K562 (cell line): Measurements from ENCODE around the gene AP1M2. TPM values are rescaled to one million over a fixed set of nuclear protein-coding genes. Genes with fewer than 3 reads are reported as not detected.

Experiments used
- ATAC-seq: fragments of 200-7000 bp; cut with Tn5 transposase; 3 replicates; pipeline ENCODE4 v1.9.1; 2020; ENCODE audit warnings: moderate library complexity
- BruUV-seq: library from RNA; stranded (reverse); fragments of 400-500 nt; replicated peaks from 2 replicates; lab custom pipeline; 2021; lab: Mats Ljungman, UMichigan
- CTCF ChIA-PET: fragments of 300-600 bp; formaldehyde crosslinking; extraction: SDS; loops from one replicate; lab custom pipeline; 2021; ENCODE audit warnings: low intra/inter-chr PET ratio; lab: Yijun Ruan, JAX
- POLR2A ChIA-PET: fragments of 300-600, 350-650 bp; sonication (Branson Sonifier 250); formaldehyde crosslinking; extraction: SDS; loops from one replicate; lab custom pipeline; 2021; ENCODE audit warnings: antibody characterized with exemption, inconsistent platforms; lab: Yijun Ruan, JAX
- DNase-seq, 4 experiments: peaks; one replicate each; pipeline versions ENCODE4 v3.0.0 to v3.0.0-alpha.2; 2011 to 2018; ENCODE audit warnings: low spot score in 3 of 4, mixed read lengths in 3 of 4; ENCODE audit errors: extremely low read depth in 1 of 4
- FAIRE-seq: peaks from 2 replicates; lab custom pipeline; 2011; peaks lifted over from hg19 to GRCh38; lab: Jason Lieb, UNC
- H2AFZ ChIP-seq: 2 replicates; pipeline ENCODE4 v1.6.0; 2011; ENCODE audit warnings: low read depth, low read length, control low read depth, inconsistent platforms
- H3K27ac ChIP-seq: fragments of 200-600 bp; 3 replicates; pipeline ENCODE4 v1.8.0; 2011; ENCODE audit warnings: low read depth, mild to moderate bottlenecking, control low read depth, inconsistent platforms, low read length, moderate library complexity, mixed read lengths; ENCODE audit errors: extremely low read depth
- H3K27me3 ChIP-seq, 2 experiments: fragments of 300-600 bp in 1 of 2; 2 replicates in 1 of 2; 3 replicates in 1 of 2; pipeline versions ENCODE4 v1.6.0 to v1.8.0; 2011; ENCODE audit warnings: inconsistent platforms in 2 of 2, low read length in 2 of 2, mild to moderate bottlenecking in 1 of 2, mixed read lengths in 1 of 2, moderate library complexity in 1 of 2; ENCODE audit not compliant: control insufficient read depth in 2 of 2, insufficient read depth in 2 of 2
- H3K36me3 ChIP-seq: fragments of 300-600 bp; 3 replicates; pipeline ENCODE4 v1.8.0; 2011; ENCODE audit warnings: mild to moderate bottlenecking, low read length, inconsistent platforms; ENCODE audit not compliant: control insufficient read depth, insufficient read depth
- H3K4me1 ChIP-seq, 2 experiments: fragments of 200-600 bp in 1 of 2; replicated peaks in 1 of 2; 2 replicates in 1 of 2; 3 replicates in 1 of 2; pipeline versions ENCODE4 v1.5.1 to v1.8.0; 2011; ENCODE audit warnings: inconsistent platforms in 2 of 2, low read length in 2 of 2, mild to moderate bottlenecking in 1 of 2, mixed read lengths in 1 of 2, moderate library complexity in 1 of 2; ENCODE audit not compliant: control insufficient read depth in 2 of 2, insufficient read depth in 2 of 2
- H3K4me2 ChIP-seq: 2 replicates; pipeline ENCODE4 v1.6.1; 2011; ENCODE audit warnings: low read length, control low read depth, inconsistent platforms, mixed read lengths; ENCODE audit not compliant: insufficient read depth
- H3K4me3 ChIP-seq: fragments of 200-600 bp; sonication (generic), shearing (Covaris generic); 2 replicates; pipeline ENCODE4 v1.5.1; 2016; ENCODE audit warnings: control low read depth, inconsistent platforms
- H3K79me2 ChIP-seq: fragments of 200-600 bp; 3 replicates; pipeline ENCODE4 v1.8.0; 2011; ENCODE audit warnings: low read length, inconsistent platforms; ENCODE audit not compliant: control insufficient read depth, insufficient read depth
- H3K9ac ChIP-seq, 2 experiments: 2 replicates each; pipeline versions ENCODE4 v1.6.0 to v1.6.1; 2011; ENCODE audit warnings: low read depth in 2 of 2, low read length in 2 of 2, control low read depth in 1 of 2, inconsistent platforms in 1 of 2, mild to moderate bottlenecking in 1 of 2, mixed read lengths in 1 of 2; ENCODE audit not compliant: insufficient read depth in 1 of 2
- H3K9me1 ChIP-seq: one replicate; pipeline ENCODE4 v1.6.0; 2011; ENCODE audit warnings: inconsistent platforms, mild to moderate bottlenecking, low read length, moderate library complexity; ENCODE audit not compliant: control insufficient read depth, insufficient read depth
- H3K9me3 ChIP-seq: replicated peaks from 2 replicates; pipeline ENCODE4 v1.5.1; 2011; ENCODE audit warnings: low read depth, low read length, inconsistent platforms; ENCODE audit not compliant: control insufficient read depth, insufficient read depth
- H4K20me1 ChIP-seq: replicated peaks from 2 replicates; pipeline ENCODE4 v1.6.1; 2011; ENCODE audit warnings: low read length, inconsistent platforms, mixed read lengths; ENCODE audit not compliant: control insufficient read depth, insufficient read depth
- ATF7 ChIP-seq: fragments of 450-650 bp; IDR thresholded peaks from 2 replicates; pipeline ENCODE4 v1.7.1; 2014; ENCODE audit warnings: mild to moderate bottlenecking, moderate library complexity
- DNMT1 ChIP-seq: fragments of 450-650 bp; IDR thresholded peaks from 2 replicates; pipeline ENCODE4 v1.6.1; 2016; ENCODE audit warnings: antibody characterized with exemption, mild to moderate bottlenecking
- EP400 ChIP-seq: fragments of 450-650 bp; IDR thresholded peaks from 2 replicates; pipeline ENCODE4 v1.6.1; 2017; ENCODE audit warnings: antibody characterized with exemption, mild to moderate bottlenecking, moderate library complexity
- EWSR1 ChIP-seq: fragments of 450-650 bp; IDR thresholded peaks from 2 replicates; pipeline ENCODE4 v1.6.1; 2018; ENCODE audit warnings: borderline replicate concordance, mild to moderate bottlenecking, low read depth, moderate library complexity; ENCODE audit not compliant: partially characterized antibody
- RAD51 ChIP-seq: fragments of 450-650 bp; IDR thresholded peaks from 2 replicates; pipeline ENCODE4 v1.7.1; 2016; ENCODE audit warnings: low read depth, mild to moderate bottlenecking, borderline replicate concordance
- RBFOX2 ChIP-seq: fragments of 200-400 bp; formaldehyde crosslinking; IDR thresholded peaks from 2 replicates; pipeline ENCODE4 v1.6.1; 2017; ENCODE audit warnings: low read depth, mild to moderate bottlenecking, low read length, moderate library complexity
- RCOR1 ChIP-seq, 2 experiments: IDR thresholded peaks; 2 replicates each; pipeline ENCODE4 v1.6.1; 2012; ENCODE audit warnings: low read depth in 2 of 2, low read length in 2 of 2, borderline replicate concordance in 1 of 2, improper control_type of control experiment in 1 of 2
- ZNF174 ChIP-seq: fragments of 250-450 bp; sonication (Bioruptor Pico); IDR thresholded peaks from 2 replicates; pipeline ENCODE4 v1.4.0; 2020; ENCODE audit warnings: mild to moderate bottlenecking
- ZNF23 ChIP-seq: fragments of 250-450 bp; sonication (Bioruptor Pico); IDR thresholded peaks from 2 replicates; pipeline ENCODE4 v1.4.0; 2020; ENCODE audit warnings: mild to moderate bottlenecking
- ZNF408 ChIP-seq: fragments of 250-450 bp; sonication (Bioruptor Pico); IDR thresholded peaks from 2 replicates; pipeline ENCODE4 v1.4.0; 2020; ENCODE audit warnings: low read depth, mild to moderate bottlenecking, moderate library complexity
- ZNF589 ChIP-seq: fragments of 200-800 bp; sonication (Bioruptor generic); IDR thresholded peaks from 2 replicates; pipeline ENCODE4 v1.6.1; 2016; ENCODE audit warnings: low read depth, missing genetic modification characterization, missing compliant biosample characterization
- WGBS: fragments of 100-300 bp; shearing (Covaris generic); methylation state at CpG from one replicate; pipeline ENCODE4 v1.1.6; 2016; ENCODE audit warnings: low coverage, mixed read lengths; ENCODE audit not compliant: insufficient coverage; ENCODE audit errors: missing lambda C conversion rate; 5-methylcytosine and 5-hydroxymethylcytosine counted together
- in situ Hi-C: fragments of 300-500 bp; cut with MboI; formaldehyde crosslinking; loops from 4 replicates; pipeline ENCODE4 v1.15.0; 2018; ENCODE audit warnings: inconsistent platforms, mixed read lengths
- intact Hi-C: fragments of 100-400 bp; cut with micrococcal nuclease; formaldehyde crosslinking; loops from 2 replicates; pipeline ENCODE4 v1.14.2; 2022
- polyA plus RNA-seq, 8 experiments: library from polyadenylated mRNA; depleted of rRNA in 4 of 8; stranded (reverse) in 5 of 8; unstranded in 3 of 8; fragments of >200 nt; fragmentation: Nextera tagmentation in 2 of 8; fragmentation: Illumina TruSeq in 1 of 8; extraction: Ambion mirVana in 2 of 8; extraction: Trizol in 1 of 8; gene quantifications; 2 replicates each; pipeline versions ENCODE4 v1.2.1 to v1.2.3, GENCODE V29; 2011 to 2014; ENCODE audit warnings: inconsistent platforms in 1 of 8, missing spikeins in 1 of 8
- total RNA-seq, 7 experiments: library from RNA; depleted of rRNA in 6 of 7; stranded (reverse); fragments of >200 nt in 6 of 7; fragmentation: Illumina TruSeq in 2 of 7; extraction: Trizol in 2 of 7; gene quantifications; 2 replicates each; pipeline versions ENCODE4 v1.2.1 to v1.2.3, GENCODE V29; 2011 to 2021; ENCODE audit warnings: low replicate concordance in 1 of 7
- TF ChIP-seq, protein P1 (sequence below): fragments of 450-650 bp; IDR thresholded peaks from 2 replicates; pipeline ENCODE4 v1.6.1; 2014; ENCODE audit warnings: low read depth, mild to moderate bottlenecking, moderate library complexity, borderline replicate concordance
- TF ChIP-seq, protein P2 (sequence below): sonication (generic); formaldehyde crosslinking; IDR thresholded peaks from 2 replicates; pipeline ENCODE4 v1.8.1; 2023; ENCODE audit warnings: missing genetic modification reagents, mild to moderate bottlenecking, borderline replicate concordance
- TF ChIP-seq, protein P3 (sequence below): fragments of 250-450 bp; sonication (Bioruptor Pico); IDR thresholded peaks from 2 replicates; pipeline ENCODE4 v1.5.0; 2020; ENCODE audit warnings: mild to moderate bottlenecking, borderline replicate concordance

The AP1M2 gene
- total and polyA plus RNA-seq, 9 of the 15 experiments (the other 6 are each of a cell fraction or from before 2014, with no cell fraction given) = 0.33 to 1.4 (median 0.89) TPM; not detected in 1

DNA sequence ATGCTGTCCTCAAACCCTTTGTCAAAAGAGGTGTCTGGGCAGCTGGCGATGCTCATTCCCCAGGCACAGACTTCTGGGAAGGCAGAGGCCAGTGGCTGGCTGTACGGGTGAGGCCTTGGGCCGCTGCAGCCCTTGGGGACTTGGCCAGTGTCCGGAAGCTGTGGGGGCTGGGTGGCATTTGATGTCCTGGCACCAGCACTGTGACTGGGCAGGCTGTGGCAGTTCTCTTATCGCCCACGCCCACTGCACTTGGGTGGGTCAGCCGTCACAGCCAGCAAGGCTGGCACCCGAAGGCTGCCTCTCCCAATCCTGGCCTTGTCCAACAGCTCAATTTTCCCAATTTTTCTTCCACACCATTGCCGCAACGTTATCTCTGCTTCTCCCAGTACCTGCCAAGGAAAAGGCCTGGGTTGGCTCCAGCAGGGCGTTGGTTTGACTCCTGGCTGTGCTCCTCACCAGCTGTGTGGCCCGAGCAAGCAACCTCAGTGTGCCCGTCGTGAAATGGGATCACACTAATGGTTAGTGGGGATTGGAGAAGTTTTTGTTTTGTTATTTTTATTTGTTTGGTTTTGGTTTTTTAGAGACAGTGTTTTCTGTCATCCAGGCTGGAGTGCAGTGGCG lies 25.5 kb upstream of the AP1M2 start:
- Histone ChIP-seq H3K27ac (no peak overlapping the region), H4K20me1 (no peaks in the 10 kb centered on the region), H3K9ac (peak overlapping the region in 1 of 2 experiments; percentile 68; a peak in 2 of 4 replicates), H3K4me2 (no peak overlapping the region), H3K9me1 (no peaks in the 10 kb centered on the region), H3K36me3 (no peaks in the 10 kb centered on the region), H3K4me1 (peaks cover 14 to 28% of the 10 kb centered on the region in 2 experiments), H3K4me3 (no peak overlapping the region), H2AFZ (no peak overlapping the region), H3K27me3 (no peaks in the 10 kb centered on the region), H3K79me2 (peaks cover 9% of the 10 kb centered on the region; the same call in 2 of the 3 replicates), H3K9me3 (no peaks in the 10 kb centered on the region)
- 79% methylated on average over 15 of the region's 15 CpGs for WGBS
- DNase-seq = no peak
- ATAC-seq = no peak
- in situ Hi-C loops (no loop called here), intact Hi-C loops (no loop called here)
- ChIA-PET POLR2A (interaction anchor here (0.6 to 2.2 kb wide), 4 partner anchors 11 to 50 kb away, joined by 3 to 7 read pairs (median 5); no protein-coding TSS in a partner anchor), CTCF (no interaction called here)
- no peak for FAIRE-seq
- BruUV-seq = no TSS peak
- TF ChIP-seq ZNF408 (CRISPR knock-in tag) (no peak), EP400 (no peak), RAD51 (no peak), RBFOX2 (0 out of 2 replicates have a peak, but pooled peaks have one; percentile 13), EWSR1 (no peak), ZNF23 (CRISPR knock-in tag) (no peak), ZNF174 (CRISPR knock-in tag) (no peak), DNMT1 (no peak), RCOR1 (IDR thresholded peaks at IDR 0.05; ENCODE audit: borderline replicate concordance in 1 of 2, low read depth in 2 of 2, low read length in 2 of 2) (no peak), ZNF589 (CRISPR knock-in tag) (no peak), ATF7 (no peak)
- TF ChIP-seq, protein P1, sequence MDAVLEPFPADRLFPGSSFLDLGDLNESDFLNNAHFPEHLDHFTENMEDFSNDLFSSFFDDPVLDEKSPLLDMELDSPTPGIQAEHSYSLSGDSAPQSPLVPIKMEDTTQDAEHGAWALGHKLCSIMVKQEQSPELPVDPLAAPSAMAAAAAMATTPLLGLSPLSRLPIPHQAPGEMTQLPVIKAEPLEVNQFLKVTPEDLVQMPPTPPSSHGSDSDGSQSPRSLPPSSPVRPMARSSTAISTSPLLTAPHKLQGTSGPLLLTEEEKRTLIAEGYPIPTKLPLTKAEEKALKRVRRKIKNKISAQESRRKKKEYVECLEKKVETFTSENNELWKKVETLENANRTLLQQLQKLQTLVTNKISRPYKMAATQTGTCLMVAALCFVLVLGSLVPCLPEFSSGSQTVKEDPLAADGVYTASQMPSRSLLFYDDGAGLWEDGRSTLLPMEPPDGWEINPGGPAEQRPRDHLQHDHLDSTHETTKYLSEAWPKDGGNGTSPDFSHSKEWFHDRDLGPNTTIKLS = no peak
- TF ChIP-seq, protein P2, sequence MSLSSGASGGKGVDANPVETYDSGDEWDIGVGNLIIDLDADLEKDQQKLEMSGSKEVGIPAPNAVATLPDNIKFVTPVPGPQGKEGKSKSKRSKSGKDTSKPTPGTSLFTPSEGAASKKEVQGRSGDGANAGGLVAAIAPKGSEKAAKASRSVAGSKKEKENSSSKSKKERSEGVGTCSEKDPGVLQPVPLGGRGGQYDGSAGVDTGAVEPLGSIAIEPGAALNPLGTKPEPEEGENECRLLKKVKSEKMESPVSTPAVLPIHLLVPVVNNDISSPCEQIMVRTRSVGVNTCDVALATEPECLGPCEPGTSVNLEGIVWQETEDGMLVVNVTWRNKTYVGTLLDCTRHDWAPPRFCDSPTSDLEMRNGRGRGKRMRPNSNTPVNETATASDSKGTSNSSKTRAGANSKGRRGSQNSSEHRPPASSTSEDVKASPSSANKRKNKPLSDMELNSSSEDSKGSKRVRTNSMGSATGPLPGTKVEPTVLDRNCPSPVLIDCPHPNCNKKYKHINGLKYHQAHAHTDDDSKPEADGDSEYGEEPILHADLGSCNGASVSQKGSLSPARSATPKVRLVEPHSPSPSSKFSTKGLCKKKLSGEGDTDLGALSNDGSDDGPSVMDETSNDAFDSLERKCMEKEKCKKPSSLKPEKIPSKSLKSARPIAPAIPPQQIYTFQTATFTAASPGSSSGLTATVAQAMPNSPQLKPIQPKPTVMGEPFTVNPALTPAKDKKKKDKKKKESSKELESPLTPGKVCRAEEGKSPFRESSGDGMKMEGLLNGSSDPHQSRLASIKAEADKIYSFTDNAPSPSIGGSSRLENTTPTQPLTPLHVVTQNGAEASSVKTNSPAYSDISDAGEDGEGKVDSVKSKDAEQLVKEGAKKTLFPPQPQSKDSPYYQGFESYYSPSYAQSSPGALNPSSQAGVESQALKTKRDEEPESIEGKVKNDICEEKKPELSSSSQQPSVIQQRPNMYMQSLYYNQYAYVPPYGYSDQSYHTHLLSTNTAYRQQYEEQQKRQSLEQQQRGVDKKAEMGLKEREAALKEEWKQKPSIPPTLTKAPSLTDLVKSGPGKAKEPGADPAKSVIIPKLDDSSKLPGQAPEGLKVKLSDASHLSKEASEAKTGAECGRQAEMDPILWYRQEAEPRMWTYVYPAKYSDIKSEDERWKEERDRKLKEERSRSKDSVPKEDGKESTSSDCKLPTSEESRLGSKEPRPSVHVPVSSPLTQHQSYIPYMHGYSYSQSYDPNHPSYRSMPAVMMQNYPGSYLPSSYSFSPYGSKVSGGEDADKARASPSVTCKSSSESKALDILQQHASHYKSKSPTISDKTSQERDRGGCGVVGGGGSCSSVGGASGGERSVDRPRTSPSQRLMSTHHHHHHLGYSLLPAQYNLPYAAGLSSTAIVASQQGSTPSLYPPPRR (CRISPR knock-in tag) = no peak
- TF ChIP-seq, protein P3, sequence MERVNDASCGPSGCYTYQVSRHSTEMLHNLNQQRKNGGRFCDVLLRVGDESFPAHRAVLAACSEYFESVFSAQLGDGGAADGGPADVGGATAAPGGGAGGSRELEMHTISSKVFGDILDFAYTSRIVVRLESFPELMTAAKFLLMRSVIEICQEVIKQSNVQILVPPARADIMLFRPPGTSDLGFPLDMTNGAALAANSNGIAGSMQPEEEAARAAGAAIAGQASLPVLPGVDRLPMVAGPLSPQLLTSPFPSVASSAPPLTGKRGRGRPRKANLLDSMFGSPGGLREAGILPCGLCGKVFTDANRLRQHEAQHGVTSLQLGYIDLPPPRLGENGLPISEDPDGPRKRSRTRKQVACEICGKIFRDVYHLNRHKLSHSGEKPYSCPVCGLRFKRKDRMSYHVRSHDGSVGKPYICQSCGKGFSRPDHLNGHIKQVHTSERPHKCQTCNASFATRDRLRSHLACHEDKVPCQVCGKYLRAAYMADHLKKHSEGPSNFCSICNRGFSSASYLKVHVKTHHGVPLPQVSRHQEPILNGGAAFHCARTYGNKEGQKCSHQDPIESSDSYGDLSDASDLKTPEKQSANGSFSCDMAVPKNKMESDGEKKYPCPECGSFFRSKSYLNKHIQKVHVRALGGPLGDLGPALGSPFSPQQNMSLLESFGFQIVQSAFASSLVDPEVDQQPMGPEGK (CRISPR knock-in tag) = no peak
